SK-N-SH (cell line): ENCODE data around the gene PLIN3.
"Not testable (repeated sequence)": the region's sequence is repeated elsewhere in the genome, so short reads cannot be mapped to it uniquely, and the experiment has no call there.

Experiments
- CTCF ChIP-seq: fragments of 200-600 bp; sonication (generic); IDR thresholded peaks from 2 replicates; pipeline ENCODE4 v1.6.1; 2017; ENCODE audit warnings: antibody characterized with exemption, mild to moderate bottlenecking, moderate library complexity
- REST ChIP-seq: IDR thresholded peaks from 2 replicates; pipeline ENCODE4 v1.6.1; 2012; ENCODE audit warnings: mild to moderate bottlenecking, low read depth, low read length, moderate library complexity
- RXRA ChIP-seq: IDR thresholded peaks from 2 replicates; pipeline ENCODE4 v1.4.0; 2012; ENCODE audit warnings: low read depth, mild to moderate bottlenecking, borderline replicate concordance
- SMC3 ChIP-seq: IDR thresholded peaks from 2 replicates; pipeline ENCODE4 v1.6.1; 2012; ENCODE audit warnings: low read depth, low read length, improper control_type of control experiment

GRCh38 chr19:4793278-4793677, 74.2 kb downstream of the PLIN3 start:
- not testable (repeated sequence) for TF ChIP-seq CTCF, SMC3, RXRA, REST
